Lower leg skin (tissue), 3 donors: Measurements from ENCODE around the gene PRPF6.

Source experiments
- CTCF ChIP-seq, 3 donors: fragments of 450-650 bp; IDR thresholded peaks; one replicate each; pipeline ENCODE4 v1.5.1; 2016; ENCODE audit warnings: antibody characterized with exemption in 3 of 3, mild to moderate bottlenecking in 3 of 3, moderate library complexity in 2 of 3
- POLR2A ChIP-seq, 2 donors: fragments of 450-650 bp; IDR thresholded peaks; one replicate each; pipeline ENCODE4 v1.6.1; 2016 to 2017; ENCODE audit warnings: antibody characterized with exemption in 2 of 2, mild to moderate bottlenecking in 1 of 2, moderate library complexity in 1 of 2

GRCh38 chr20:63972312-63973159 is 8.4 kb upstream of the PRPF6 start:
- TF ChIP-seq POLR2A (IDR thresholded peaks at IDR 0.05) (no peak), CTCF (IDR thresholded peaks at IDR 0.05) (no peak)
